HL-60 (cell line): ENCODE results near the gene SRGAP3.

Experiments
- DNase-seq, 2 experiments: peaks; one replicate each; pipeline ENCODE4 v3.0.0-alpha.2; 2010 to 2020; ENCODE audit warnings: low read depth in 1 of 2, low spot score in 1 of 2
- H3K27ac ChIP-seq: fragments of 250-450 bp; sonication (Bioruptor Pico); replicated peaks from 2 replicates; pipeline ENCODE4 v1.5.1; 2020; ENCODE audit warnings: mild to moderate bottlenecking, moderate library complexity
- H3K27me3 ChIP-seq: fragments of 250-450 bp; sonication (Bioruptor Pico); 2 replicates; pipeline ENCODE4 v1.5.1; 2021; ENCODE audit warnings: mild to moderate bottlenecking, moderate library complexity; ENCODE audit not compliant: insufficient read depth, poor library complexity, severe bottlenecking
- H3K4me3 ChIP-seq: replicated peaks from 2 replicates; pipeline ENCODE4 v1.5.1; 2011; ENCODE audit warnings: mild to moderate bottlenecking, control low read depth, low read length; ENCODE audit not compliant: insufficient read depth
- GABPA ChIP-seq: IDR thresholded peaks from 2 replicates; pipeline ENCODE4 v1.6.1; 2012; ENCODE audit warnings: low read depth
- POLR2AphosphoS5 ChIP-seq: IDR thresholded peaks from 2 replicates; pipeline ENCODE4 v1.6.1; 2012; ENCODE audit warnings: low read depth
- SPI1 ChIP-seq: IDR thresholded peaks from 2 replicates; pipeline ENCODE4 v1.6.1; 2012; ENCODE audit warnings: low read depth, mild to moderate bottlenecking, borderline replicate concordance
- TF ChIP-seq, protein P1 (sequence below): IDR thresholded peaks from one replicate; pipeline ENCODE4 v1.5.1; 2011; ENCODE audit warnings: low read length, control low read depth, inconsistent platforms; ENCODE audit not compliant: insufficient read depth
- TF ChIP-seq, protein P2 (sequence below): IDR thresholded peaks from 2 replicates; pipeline ENCODE4 v1.6.1; 2012; ENCODE audit warnings: low read depth; ENCODE audit not compliant: insufficient replicate concordance

SRGAP3 gene

DNA sequence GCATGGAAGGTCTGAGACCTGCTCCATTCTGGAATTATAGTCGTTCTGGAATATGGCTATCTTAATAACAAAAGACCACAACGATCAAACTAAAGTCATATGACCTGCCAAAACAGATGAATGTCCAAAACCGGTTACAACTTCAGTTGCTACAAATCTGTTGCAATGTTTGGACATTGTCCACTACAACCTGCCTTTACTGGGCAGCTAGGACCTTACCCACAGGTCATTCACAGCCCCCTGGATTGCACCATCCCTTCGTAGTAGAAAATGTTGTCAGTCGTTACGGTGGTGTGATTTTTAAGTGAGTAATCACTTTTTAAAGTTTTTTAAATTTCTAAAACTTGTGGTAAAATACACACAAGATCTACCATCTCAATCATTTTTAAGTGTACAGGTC lies 22.5 kb upstream of the SRGAP3 start:
- Histone ChIP-seq H3K27ac (no peak overlapping the region), H3K27me3 (peaks cover 2% of the 10 kb centered on the region), H3K4me3 (no peak overlapping the region)
- TF ChIP-seq, protein P1, sequence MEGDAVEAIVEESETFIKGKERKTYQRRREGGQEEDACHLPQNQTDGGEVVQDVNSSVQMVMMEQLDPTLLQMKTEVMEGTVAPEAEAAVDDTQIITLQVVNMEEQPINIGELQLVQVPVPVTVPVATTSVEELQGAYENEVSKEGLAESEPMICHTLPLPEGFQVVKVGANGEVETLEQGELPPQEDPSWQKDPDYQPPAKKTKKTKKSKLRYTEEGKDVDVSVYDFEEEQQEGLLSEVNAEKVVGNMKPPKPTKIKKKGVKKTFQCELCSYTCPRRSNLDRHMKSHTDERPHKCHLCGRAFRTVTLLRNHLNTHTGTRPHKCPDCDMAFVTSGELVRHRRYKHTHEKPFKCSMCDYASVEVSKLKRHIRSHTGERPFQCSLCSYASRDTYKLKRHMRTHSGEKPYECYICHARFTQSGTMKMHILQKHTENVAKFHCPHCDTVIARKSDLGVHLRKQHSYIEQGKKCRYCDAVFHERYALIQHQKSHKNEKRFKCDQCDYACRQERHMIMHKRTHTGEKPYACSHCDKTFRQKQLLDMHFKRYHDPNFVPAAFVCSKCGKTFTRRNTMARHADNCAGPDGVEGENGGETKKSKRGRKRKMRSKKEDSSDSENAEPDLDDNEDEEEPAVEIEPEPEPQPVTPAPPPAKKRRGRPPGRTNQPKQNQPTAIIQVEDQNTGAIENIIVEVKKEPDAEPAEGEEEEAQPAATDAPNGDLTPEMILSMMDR = no peak
- no peak for TF ChIP-seq GABPA
- no peak for DNase-seq

DNA sequence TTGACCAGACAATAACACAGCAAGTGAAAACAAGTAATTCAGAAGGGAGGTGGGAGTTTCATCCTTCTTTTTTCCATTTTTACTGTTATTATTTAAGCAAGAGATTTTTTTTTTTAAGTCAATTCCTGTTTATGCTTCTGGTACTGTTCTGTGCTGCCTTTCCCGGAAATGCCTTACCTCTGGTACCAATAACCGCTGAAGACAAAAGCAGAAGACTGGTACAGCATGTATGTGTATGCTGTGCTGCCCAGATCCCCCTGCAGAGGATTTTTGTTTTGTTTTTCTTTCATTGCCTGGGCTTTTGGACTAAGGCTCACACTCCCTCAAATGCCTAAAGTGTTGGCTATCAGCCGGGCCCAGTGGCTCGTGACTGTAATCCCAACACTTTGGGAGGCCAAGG lies 21.3 kb upstream of the SRGAP3 start:
- DNase-seq = no peak
- H3K27me3 ChIP-seq = peaks cover 2% of the 10 kb centered on the region
- no peak overlapping the region for H3K4me3 ChIP-seq
- TF ChIP-seq POLR2AphosphoS5 = no peak
- TF ChIP-seq, protein P1 = no peak
- TF ChIP-seq GABPA = no peak
- TF ChIP-seq, protein P2, sequence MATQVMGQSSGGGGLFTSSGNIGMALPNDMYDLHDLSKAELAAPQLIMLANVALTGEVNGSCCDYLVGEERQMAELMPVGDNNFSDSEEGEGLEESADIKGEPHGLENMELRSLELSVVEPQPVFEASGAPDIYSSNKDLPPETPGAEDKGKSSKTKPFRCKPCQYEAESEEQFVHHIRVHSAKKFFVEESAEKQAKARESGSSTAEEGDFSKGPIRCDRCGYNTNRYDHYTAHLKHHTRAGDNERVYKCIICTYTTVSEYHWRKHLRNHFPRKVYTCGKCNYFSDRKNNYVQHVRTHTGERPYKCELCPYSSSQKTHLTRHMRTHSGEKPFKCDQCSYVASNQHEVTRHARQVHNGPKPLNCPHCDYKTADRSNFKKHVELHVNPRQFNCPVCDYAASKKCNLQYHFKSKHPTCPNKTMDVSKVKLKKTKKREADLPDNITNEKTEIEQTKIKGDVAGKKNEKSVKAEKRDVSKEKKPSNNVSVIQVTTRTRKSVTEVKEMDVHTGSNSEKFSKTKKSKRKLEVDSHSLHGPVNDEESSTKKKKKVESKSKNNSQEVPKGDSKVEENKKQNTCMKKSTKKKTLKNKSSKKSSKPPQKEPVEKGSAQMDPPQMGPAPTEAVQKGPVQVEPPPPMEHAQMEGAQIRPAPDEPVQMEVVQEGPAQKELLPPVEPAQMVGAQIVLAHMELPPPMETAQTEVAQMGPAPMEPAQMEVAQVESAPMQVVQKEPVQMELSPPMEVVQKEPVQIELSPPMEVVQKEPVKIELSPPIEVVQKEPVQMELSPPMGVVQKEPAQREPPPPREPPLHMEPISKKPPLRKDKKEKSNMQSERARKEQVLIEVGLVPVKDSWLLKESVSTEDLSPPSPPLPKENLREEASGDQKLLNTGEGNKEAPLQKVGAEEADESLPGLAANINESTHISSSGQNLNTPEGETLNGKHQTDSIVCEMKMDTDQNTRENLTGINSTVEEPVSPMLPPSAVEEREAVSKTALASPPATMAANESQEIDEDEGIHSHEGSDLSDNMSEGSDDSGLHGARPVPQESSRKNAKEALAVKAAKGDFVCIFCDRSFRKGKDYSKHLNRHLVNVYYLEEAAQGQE = no peak
- TF ChIP-seq SPI1 = no peak
- H3K27ac ChIP-seq = no peak overlapping the region

DNA sequence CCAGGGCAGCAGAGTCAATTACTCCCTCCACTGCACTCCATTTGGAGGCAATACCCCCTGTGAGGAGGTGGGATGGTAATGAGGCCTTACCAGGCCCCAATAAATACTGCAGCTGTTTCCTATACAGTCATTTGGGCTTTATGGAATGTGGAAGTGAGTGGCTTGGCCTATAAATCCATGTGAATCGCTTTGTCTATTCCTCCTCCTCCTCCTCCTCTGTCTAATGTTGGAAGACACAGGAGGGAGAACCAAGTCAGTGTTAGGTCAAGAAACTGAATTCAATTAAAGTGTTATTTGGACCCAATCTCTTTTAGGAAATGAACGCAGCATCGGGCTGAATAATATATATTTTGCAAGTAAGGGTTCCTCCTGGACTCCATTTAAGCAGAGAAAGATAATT lies 17.3 kb upstream of the SRGAP3 start:
- DNase-seq = no peak
- no peak overlapping the region for H3K27ac ChIP-seq
- H3K4me3 ChIP-seq = no peak overlapping the region
- peaks cover under 1% of the 10 kb centered on the region for H3K27me3 ChIP-seq
- no peak for TF ChIP-seq POLR2AphosphoS5
- TF ChIP-seq, protein P1 = no peak
- TF ChIP-seq, protein P2 = no peak
- TF ChIP-seq SPI1 = no peak
- no peak for TF ChIP-seq GABPA

DNA sequence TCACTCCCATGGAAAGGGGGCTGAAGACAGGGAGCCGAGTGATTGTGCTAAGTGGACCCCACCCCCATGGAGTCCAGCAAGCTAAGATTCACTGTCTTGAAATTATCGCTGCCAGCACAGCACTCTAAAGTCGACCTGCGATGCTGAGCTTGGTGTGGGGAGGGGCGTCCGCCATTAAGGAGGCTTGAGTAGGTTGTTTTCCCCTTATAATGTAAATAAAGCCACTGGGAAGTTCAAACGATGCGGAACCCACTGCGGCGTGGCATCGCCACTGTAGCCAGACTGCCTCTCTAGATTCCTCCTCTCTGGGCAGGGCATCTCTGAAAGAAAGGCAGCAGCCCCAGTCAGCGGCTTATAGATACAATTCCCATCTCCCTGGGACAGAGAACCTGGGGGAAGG lies 10.9 kb upstream of the SRGAP3 start:
- DNase-seq = no peak
- no peak overlapping the region for H3K27ac ChIP-seq
- H3K27me3 ChIP-seq = no peaks in the 10 kb centered on the region
- no peak overlapping the region for H3K4me3 ChIP-seq
- TF ChIP-seq SPI1 = no peak
- no peak for TF ChIP-seq GABPA
- TF ChIP-seq, protein P2 = no peak
- no peak for TF ChIP-seq POLR2AphosphoS5
- TF ChIP-seq, protein P1 = no peak
